DMS79 (cell line): ENCODE measurements around the gene ARF5.

Experiments used
- DNase-seq: peaks from one replicate; lab custom pipeline; 2025; lab: John Stamatoyannopoulos, UW

The ARF5 gene

GRCh38 chr7:127635659-127636285, 47.6 kb downstream of the ARF5 start:
- DNase-seq: no peak

DNA sequence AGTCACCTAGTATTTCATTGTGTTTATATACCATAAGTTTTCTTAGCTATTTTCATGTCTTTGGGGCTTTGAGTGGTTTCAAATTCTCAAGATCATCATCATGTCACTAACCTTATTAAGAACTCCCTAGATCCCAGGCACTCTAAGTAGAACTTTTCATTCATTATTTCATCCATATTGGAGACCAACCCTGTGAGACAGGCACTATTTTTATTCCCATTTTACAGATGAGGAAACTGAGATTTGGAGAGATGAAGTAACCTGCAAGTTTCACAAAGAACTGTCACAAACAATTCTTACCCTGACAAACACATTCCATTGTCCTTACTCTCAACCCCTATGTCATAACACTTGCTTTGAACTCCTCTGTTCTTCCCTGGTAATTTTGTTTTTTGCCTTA, 50.0 kb downstream of the ARF5 start:
- no peak for DNase-seq
